NOMO-1 (cell line): Measurements from ENCODE around the gene PSMA7.

ENCODE experiments used
- DNase-seq, 2 experiments: peaks; one replicate each; lab custom pipeline; 2025; ENCODE audit not compliant: unreplicated experiment in 2 of 2; lab: John Stamatoyannopoulos, UW

PSMA7 gene

DNA sequence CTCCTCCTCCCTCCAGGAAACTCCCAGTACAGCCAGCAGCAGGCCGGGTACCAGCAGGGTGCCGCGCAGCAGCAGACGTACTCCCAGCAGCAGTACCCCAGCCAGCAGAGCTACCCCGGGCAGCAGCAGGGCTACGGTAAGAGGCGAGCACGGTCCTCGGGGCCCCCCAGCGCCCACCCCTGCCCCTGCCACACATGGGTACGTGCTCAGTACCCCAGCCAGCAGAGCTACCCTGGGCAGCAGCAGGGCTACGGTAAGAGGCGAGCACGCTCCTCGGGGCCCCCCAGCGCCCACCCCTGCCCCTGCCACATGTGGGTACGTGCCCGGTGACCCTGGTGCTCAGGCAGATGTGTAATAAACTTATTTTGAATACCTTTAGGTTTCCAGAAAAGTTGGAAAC, 29.5 kb upstream of the PSMA7 start:
- DNase-seq: no peak

DNA sequence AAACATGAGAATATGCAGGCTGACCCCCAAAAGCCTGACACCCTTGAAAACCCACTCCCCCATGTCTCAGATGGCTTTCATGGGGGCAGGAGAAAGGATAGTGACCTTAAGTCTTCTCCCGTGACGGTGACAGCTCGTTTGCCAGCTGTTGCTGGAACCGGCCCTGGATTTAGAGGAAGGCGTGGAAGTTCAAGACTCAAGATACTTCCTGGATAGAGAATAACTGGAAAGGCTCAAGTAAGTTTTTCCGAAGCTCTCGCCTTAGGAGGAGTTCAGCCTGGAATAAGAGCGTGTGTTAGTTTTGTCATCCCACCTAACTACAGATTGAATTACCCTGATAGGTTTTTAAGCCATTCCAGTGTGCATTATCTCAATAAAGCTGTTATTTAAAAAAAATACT, 28.1 kb upstream of the PSMA7 start:
- no peak for DNase-seq

DNA sequence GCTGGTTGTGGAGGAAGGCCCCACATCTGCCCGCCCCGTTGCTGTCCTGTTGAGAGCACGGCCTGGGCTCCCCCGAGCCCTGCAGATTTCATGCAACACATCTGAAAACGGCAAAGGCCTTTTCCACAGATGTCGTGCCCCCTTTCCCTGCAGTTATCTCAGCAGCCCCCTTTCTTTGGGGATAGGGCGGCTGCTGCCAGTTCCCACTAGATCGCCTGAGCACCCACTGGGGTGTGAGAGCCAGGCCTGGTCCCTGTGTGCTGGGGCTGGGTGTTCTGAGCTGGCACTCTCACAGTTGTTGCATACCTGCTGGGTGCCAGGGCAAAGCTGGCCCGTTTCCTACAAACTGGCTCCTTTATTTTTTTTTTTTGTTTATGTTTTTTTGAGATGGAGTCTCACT, 27.3 kb upstream of the PSMA7 start:
- DNase-seq: no peak

DNA sequence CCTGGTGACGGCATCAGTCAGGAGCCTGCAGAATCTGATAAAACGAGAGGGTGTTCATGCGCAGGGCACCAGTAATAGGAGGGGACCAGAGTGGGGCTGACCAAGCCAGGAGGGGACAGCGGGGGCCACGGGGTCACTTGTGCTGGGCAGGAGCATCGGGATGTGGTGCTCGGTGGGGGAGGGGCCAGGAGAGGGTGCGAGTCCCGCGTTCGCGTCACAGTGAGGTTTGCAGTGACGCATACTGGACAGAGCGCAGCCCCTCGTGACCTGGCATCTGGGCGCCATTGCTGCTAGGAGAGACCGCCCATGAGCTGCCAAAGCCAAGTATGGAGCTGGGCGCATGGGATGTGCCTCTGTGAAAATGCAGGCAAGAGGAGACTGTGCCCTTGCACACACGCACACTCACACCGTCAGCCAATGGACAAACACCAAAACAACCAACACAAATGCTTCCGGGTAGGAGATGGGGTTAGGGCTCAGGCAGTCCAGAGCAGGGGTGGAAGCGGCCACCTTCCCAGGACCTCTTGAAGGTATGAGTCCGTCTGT, 25.8 kb upstream of the PSMA7 start:
- DNase-seq: no peak

DNA sequence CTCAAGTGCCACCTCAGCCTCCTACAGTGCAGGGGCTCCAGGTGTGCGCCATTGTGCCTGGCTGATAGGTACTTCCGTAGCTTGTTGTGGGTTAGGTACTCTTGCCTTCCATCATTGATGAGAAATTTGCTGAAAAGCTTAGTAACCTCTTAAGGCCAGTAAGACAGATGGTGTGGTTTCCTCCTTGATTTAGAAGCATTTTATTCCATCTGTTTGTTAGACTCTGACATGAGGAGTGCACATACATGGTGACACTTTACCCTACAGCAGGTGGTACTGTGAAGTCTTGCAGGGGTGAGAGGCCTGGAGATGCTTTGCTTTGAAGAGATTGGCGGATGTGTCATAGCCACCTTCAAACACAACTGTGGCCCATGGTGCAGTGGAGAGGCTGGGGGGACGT, 24.9 kb upstream of the PSMA7 start:
- DNase-seq: no peak

DNA sequence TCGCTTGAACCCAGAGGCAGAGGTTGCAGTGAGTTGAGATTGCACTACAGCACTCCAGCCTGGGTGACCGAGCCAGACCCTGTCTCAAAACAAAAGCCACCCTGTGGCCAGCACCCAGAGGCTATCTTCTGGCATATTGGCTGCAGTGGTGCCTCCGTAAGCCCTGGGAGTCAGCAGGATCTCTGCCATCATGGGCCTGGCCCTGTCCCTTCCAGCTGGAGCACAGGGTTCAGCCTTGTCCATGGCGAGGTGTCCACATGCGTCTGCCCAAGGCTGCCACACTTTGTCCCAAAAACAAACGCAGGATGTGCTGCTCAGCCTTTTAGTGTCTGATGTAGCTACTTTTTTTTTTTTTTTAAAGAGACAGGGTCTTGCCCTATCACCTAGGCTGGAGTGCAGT, 24.3 kb upstream of the PSMA7 start:
- no peak for DNase-seq

DNA sequence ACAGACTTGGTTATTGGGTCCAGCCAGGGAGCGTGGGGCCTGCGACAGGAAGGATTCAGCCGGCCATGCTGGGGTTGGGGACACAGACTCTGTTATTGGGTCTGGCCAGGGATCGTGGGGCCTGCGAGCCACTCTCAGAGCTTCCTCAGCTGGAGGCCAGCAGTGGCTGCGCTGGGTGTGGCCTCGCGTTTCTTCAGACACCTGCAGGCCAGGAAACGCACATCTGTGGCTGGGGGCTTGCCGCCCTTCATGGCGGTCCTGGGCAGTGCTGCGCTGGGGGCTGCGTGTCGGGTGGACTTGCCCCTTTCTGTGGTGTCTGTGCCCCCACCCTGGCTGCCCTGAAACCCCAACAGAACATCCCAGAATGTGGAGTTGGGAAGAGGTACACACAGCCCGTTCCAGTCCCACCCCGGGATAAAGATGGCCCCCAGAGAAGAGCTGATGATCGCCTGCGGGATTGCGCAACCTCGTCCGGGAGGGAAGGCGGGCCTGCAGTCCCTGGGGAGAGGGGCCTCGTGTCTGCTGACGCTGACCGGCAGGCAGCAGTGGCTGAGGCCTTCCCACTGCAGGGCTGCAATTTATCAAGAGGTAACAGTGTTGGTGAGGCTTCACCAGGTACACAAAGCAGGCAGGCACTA, 22.7 kb upstream of the PSMA7 start:
- DNase-seq: no peak

DNA sequence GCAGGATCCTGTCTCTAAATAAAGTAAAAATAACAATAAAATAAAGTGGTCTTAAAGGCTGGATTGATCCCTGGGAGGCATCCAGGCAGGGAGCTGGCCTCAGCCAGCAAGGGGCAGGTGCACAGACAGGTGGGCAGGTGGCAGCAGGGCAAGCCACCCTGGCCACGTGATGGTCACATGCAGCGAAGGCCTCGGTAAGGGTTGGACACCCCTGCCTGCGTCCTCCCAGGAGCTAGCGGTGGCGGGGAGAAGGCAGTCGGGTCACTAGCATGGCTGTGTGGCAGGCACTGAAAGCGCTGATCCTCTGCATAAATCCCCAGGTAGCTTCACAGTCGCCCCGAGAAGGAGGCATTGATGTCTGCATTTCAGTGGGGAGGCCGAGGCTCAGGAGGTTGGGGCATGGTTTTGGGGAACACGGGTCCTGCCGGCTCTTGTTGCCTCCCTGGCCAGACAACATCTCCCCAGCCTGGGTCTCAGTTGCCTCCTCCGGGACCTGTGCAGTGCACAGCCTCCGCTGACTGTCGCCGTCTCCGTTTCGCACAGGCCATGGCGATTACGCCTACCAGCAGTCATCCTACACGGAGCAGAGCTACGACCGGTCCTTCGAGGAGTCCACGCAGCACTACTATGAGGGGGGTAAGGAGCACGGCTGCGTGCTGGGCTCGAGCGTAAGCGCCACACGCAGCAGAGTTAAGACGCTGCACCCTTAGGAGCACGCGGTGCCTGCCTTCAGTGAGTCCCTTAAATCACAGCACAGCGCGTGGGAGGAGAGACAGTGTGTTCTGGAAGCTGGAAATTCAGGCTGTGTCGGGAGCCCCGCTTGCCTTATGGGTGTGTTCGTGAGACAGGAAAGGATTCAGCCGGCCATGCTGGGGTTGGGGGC, 21.9 kb upstream of the PSMA7 start:
- DNase-seq: no peak

DNA sequence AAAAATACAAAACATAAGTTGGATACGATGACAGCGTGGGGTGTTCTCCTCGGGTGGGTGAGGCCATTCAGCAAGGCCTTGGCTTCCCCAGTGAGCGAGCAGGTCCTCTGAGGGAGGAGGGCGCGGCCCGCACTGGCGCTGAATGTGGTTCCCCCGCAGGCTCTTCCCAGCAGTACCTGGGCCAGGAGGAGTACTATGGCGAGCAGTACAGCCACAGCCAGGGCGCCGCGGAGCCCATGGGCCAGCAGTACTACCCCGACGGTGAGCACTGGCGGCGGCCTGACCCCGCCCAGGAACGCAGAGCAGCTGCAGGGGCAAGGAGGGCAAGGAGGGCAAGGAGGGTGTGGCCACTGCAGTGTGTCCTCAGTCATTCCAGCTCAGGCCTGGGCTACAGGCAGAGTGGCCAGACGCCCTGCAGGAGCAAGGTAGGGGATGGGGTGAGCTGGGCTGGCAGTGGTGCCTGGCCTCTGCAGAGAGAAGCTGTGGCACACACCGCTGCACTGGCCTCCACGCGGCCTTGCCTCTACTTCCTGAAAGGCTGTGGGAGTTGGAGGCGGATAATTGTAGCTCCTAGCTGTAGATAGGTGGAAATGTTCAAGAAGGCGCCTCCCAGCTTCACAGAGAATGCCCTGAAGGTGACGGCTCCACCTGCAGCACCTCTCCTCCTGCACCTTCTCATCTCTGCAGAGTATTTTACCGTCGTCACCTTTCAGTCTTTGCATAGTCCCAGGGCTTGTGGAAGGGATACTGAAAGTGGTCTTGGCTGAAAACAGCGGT, 21.0 kb upstream of the PSMA7 start:
- DNase-seq: no peak

DNA sequence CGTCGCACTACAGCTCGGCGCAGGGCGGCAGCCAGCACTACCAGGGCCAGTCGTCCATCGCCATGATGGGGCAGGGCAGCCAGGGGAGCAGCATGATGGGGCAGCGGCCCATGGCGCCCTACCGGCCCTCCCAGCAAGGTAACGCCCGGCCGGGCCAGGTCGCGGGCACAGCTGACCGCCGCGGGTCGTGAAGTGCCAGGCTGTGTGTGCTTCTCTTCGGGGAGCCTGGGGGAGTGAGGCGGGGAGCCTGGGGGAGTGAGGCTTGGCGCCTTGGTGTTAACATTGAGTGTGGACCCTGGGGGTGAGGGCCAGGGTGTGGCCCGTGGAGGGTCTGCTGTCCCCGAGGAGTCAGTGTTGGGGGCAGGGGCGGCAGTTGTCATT, 20.3 kb upstream of the PSMA7 start:
- DNase-seq: no peak

DNA sequence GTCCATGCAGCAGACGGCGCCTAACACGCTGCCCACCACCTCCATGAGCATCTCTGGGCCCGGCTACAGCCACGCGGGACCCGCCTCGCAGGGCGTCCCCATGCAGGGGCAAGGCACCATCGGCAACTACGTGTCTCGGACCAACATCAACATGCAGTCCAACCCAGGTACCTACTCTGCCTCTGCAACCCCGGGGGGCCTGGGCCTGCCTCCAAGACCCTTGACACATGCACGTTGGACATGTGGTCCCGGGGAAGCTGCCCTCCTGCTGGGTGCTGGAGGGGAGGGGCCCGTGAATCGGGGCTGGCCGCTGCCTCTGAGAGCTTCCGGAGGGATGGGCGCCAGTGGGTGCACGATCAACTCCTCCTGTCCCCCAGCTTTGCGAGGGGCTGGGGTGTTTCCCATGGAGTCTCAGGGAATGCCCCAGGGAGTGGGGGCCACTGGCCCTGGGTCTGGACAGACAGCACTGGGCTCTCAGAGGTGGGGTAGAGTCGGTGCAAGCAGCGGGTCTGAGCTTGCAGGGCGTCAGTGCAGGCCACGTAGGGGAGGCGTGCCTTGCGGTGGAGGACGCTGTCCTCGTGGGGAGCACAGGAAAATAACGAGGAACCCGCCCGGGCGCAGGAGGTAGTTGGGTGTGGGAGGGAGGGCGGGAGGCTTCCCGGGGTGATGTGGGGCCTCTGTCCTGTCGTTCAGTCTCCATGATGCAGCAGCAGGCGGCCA, 19.7 kb upstream of the PSMA7 start:
- DNase-seq: no peak

DNA sequence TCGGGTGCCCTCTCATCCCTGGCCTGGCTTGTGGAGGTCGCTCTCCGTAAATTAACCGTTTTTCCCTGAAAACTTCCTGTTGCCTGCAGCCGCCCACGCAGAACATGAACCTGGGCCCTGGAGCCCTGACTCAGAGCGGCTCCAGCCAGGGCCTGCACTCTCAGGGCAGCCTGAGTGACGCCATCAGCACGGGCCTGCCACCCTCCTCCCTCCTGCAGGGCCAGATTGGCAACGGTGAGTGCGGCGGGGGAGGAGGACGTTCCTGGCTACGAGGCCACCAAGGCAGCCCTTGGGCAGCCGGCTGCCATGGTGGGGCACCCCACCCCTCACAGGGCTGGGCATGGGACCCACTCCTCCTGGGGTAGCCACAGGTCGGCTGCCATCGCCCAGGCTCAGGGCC, 18.2 kb upstream of the PSMA7 start:
- DNase-seq: no peak

DNA sequence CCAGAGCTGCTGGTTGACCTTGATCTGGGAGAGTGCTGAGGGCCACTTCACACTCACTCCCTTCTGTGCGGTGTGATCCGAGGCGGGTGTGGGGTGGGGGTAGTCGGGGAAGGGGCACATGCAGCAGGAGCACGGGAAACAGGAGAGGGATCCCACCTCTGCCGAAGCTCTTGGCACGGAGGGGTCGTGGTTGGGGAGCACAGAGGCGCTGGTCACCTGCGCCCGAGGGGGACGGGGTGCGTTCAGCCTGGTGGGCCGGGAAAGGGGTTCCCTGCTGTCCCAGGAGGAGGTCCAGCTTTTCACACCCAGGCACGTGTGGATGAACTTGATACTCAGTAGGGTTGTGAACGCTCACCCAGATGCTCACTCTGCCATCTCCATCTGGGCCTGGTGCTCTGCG, 17.7 kb upstream of the PSMA7 start:
- no peak for DNase-seq

DNA sequence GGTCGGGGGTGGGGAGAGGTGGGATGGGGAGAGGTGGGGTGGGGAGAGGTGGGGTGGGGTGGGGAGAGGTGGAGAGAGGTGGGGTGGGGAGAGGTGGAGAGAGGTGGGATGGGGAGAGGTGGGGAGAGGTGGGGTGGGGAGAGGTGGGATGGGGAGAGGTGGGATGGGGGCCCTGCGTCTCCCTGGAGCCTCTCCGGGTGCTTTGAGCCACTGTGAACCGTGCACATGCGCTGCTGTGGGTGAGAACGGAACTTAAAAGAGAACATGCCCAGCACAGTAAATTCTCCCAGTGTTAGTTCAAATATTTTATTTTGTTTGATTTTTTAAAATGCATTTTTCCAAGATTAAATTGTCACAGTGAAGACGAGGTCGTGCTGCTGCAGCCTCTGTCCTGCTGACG, 17.1 kb upstream of the PSMA7 start:
- DNase-seq: no peak

DNA sequence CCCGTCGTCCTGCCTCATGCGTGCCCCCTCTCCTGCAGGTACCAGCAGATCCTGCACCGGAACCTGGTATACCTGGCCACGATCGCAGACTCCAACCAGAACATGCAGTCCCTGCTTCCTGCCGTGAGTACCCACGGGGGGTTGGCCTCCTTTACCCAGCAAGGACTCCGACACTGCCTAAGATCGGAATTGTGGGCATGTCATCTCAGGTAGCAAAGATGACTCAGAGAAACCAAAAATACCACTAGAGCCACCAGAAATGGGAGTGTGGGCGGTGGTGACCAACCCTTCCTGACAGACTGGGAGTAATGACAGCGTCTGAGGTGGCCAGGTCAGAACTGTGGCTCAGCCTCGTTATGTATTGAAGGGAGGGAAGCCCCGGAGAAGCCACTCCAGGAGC, 16.6 kb upstream of the PSMA7 start:
- no peak for DNase-seq

DNA sequence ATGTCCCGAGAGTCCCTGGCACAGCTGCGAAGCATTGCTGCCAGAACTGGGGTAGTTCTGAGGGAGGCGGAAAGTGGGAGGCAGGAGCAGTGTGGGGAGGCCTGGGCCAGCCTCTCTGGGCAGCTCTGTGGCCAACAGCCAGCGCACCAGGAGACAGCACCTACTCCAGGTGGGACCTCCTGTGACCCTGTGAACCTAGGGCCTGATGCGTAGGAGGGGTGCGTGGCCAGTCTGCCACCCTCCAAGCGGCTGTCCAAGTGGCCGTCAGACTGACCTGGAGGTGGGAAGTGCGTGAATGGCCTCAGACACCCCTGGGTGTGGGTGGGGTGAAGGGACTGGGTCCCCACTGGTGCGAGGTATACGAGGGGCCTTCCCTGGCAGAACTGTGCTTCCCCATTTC, 15.9 kb upstream of the PSMA7 start:
- DNase-seq: no peak

DNA sequence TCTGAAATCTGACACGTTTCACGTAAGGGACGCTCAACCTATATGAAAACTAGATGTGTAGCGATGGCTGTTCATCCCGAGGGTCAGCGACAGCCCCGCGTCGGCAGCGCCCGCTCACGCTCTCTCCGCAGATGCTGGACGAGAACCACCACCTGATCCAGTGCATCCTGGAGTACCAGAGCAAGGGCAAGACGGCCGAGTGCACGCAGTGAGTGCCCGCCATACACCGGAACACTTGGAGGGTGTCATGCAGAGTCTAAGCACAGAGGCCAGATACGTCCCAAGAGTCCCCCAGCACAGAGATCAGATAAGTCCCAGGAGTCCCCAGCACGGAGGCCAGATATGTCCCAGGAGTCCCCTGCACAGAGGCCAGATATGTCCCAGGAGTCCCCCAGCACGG, 15.3 kb upstream of the PSMA7 start:
- no peak for DNase-seq

DNA sequence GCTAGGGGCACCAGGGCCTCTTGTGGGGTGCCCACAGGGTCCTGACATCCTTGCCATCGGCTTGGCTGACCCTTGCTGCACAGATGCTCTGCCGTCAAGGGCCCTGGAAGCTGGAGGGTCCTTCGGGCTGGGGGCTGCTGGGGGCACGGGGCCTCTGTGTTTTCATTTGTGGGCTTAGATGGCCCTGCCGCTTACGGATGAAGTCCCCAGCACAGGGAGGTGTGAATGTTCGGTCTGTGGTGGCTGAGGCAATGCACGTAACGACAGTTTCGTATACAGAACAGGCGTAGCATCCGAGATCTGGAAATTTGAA, 14.8 kb upstream of the PSMA7 start:
- DNase-seq: no peak

DNA sequence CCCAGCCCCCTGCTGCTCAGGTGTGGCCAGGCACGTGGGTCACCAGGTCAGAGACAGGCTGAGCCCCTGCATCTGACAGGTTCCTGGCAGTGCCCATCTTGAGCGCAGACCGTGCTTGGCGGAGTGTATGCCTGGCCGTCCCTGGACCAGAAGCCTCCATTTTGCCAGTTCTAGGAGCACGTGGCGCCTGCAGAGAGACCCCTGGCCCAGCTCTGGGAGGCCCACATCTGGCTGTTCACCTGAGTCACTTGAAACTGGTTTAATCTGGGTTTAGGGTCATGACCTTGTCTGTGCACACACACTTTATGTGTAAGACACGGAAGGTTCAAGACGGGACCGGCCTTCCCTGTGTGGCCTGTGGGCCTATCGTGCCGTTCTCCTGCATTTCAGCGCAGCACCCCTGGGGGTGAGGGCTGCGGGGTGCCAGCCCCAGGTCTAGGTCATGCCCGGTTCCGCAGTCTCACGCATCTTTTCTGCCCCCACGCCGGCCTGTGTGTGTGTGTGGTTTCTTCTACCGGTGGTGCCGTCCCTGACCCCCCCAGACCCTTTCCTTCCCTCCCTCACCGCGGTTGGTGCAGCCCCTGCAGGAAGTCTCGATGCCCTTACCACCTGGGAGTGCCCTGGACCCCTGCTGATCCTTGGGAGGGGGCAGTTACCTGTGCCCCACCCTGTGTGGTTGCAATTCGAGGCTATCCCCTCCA, 14.3 kb upstream of the PSMA7 start:
- no peak for DNase-seq

DNA sequence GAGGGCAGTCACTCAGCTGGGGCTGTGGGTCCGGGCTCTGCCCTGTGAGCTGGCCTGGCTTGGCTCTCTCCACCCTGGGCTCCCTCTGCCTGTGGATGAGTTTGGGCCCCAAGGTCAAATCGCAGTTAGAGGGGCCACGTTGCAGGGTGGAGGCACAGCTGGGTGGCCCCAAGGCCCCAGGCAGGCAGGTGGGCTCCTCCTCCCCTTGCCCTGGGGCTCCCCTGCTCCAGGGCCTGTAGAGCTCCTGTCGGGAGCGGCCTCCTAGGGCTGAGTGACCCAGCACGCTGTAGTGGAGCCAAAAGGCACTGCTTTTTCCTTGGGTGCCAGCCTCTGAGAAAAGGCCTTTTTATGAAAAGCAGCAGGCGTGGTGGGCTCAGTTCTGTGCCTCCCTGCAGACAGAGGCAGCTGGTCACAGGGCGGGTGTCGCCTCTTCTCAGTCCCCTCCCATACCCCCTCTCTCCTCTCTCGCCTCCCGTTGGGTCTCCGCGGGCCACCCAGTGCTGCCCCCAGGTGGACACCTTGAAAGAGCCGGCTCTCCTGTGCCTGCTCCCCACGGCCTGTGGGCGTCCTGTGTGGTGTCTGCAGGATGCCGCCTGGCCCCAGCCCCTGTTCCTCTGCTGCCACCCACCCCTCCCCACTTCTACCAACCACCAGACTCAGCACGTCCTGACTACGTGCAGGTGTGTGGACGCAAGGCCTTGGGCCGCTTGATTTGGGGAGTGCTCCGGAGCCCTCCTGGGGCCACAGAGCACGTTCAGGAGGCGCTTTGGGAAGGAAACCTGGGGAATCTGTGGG, 13.6 kb upstream of the PSMA7 start:
- peak in 1 of 2 experiments; percentile 20 for DNase-seq
